Femur (tissue), 1 donor: ENCODE data around the gene RHOB.
"Not testable (repeated sequence)": the region's sequence is repeated elsewhere in the genome, so short reads cannot be mapped to it uniquely, and the experiment has no call there.

ENCODE experiments used
- DNase-seq: peaks from one replicate; pipeline ENCODE4 v3.0.0-alpha.2; 2017

The RHOB gene

DNA sequence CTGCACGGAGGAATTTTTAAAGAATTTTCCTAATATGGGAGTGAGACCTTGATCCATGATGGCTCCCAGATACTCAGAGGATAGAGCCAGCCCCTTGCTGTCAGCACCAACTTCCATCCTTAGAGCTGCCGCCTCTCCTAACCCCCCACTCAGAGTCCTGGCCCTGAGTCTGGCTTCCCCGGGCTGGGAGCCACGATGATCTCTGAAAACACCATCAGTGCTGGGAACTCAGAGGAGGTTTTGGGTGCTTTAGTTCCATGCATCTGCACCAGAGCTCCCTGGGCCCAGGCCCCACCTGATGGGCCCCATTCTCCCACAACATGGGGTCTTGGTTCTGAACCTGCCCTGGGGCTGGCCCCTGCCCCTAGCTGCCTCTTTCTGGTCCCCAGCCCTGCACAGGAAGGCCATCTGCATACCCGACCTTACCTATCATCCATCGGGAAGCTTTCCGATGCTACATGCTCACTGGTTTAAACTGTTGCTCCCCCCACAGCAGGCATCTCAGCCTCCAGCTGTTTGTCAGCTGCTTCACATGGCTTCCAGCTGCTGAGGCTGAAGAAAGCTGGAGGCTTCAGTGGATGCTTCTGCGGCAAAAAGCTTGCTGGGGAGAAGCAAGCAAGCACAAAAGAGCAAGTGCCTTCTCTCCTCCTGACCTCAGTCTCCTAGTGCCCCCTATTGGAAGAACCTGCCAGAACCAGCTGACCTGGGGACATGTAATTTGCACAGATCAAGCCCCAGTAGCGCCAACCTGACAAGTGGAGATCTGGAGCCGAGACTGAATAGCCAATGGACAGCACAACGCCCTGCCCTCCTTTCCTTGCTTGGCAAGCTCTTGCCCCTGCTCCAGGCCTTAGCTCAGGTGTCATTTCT lies 24.2 kb upstream of the RHOB start:
- DNase-seq: peak; percentile 74

DNA sequence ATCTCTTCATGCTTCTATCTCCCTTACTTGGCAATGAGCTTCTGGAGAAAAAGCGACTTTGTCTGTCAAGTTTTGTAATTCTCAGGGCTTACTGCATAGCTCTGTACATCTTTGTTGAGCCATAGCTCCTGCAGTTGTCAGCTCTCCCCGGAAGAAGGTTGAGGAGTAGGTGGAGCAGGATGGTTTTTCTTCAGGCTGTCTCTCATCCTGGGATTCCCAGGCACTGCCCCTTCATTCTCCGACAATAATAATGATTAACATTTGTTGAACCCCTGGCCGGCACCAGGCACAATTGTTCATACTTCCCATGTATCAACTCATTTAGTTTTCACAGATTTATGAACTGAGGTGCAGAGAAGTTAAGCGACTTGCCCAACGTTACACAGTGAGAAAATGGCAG lies 23.5 kb upstream of the RHOB start:
- DNase-seq: no peak

DNA sequence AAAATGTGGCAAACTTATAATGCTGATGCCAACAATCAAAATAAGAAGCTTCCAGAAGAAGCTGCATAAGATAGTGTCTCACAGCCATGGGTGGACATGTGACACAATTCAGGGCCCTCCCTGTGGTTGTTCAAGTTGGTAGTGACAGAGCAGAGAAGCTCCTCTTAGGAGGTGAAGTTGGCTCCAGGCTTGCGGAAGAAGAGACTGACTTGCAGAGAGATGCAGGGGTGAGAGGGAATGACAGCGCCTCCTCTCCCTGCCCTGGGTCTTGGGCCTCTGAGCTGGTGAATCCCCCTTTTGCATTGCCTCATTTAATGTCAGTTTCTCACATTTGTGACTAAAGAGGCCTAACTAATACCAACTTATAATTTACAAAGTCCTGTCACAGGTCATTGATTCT lies 23.0 kb upstream of the RHOB start:
- no peak for DNase-seq

DNA sequence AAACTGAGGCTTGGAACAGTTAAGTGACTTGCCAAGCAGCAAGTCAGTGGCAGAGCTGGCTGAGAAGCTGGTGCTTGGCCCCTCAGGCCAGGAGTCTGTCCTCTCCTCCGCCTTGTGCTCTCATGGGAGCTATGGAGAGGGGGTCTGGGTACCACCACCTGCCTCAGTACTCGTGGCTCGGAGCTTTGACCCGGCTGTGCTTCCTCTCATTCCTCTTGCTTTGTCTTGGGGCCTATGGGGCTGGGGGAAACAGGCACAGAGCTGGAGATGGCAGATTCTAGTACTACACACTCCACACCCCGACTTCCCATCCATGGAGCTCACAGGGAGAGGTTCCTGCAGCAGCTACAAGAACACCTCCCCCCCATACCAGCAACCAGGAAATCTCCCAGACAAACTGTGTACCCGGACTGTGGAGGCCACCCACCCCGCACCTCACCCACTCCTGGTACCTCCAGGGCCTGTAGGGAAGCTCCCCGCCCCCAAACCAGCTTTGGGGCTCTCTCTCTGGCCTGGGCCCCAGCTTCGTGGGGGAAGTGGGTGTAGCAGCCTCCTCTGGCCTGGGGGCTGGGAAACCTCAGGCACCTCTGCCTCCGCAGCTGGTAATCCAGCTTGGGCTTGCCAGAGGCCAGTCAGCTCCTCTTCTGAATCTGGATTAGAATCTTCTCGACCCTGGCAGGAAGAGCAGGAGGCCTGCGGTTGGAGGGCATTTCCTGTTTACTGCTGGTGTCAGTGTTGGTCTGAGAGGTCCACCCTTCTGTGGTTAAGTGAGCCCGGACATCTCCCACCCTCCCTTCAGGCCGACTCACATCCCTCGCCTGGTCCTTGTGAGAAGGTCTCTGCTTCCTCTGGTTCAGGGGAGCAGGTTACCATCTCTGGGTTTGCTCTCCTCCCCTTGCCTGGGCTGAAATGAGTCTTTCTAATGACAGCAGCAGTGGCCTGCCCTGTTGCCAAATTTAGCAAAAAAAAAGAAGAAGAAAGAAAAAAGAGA lies 22.3 kb upstream of the RHOB start:
- peak; percentile 77 for DNase-seq

DNA sequence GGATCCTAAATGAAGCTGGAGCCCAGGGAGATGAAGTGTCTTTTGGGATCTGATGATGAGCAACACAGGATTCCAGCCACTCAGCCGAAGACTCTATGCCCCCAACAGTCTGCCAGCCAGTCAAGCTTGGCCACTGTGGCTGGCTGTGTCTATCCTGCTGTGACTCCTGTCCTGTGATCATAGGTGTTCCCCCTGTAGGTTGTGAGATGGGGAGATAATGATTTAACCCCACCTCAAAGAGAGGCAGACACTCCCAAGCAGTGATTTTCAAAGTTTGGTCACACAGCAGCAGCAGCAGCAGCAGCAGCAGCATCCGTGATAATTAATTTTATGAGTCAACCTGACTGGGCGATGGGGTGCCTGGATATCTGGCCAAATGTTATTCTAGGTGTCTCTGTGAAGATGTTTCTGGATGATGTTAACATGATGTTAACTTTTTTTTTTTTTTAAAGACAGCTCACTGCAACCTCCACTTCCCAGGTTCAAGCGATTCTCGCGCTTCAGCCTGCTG lies 21.4 kb upstream of the RHOB start:
- no peak for DNase-seq

DNA sequence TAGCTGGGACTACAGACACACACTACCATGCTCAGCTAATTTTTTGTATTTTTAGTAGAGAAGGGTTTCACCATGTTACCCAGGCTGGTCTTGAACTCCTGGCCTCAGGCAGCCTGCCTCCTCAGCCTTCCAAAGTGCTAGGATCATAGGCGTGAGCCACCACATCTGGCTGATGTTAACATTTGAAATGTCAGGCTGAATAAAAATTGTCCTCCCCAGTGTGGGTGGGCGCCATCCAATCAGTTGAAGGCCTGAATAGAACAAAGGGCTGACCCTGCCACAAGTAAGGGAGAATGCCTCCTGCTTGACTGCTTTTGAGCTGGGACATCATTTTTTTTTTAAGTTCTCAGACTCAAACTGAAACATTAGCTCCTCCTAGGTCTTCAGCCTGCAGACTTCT lies 21.0 kb upstream of the RHOB start:
- no peak for DNase-seq

DNA sequence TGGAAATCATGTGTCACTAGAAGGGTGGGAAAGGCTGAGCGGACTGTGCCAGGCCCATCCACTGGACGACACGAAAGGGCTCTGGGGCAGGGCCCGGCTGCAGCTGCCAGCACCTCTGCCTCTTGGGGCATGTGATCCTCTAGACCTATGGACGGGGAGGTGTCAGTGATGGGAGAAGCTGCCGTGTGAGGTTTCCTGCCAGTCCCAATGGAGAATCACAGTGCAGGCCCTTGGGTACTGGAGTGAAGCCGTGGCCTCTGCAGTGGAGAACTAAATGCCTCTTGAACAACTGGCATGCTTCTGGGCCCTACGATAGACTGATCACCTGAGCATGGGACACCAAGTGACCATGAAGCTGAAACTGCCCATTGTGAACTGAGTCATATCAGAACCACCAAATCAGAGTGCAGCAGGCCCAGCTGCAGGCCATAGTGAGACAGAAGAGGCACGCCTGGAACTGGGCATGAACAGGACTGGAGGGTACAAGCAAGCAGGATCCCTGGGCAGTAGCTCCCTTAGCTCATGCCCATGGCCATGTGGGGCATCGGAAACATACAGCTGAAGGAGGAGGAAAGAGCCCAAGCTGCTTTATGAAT lies 18.8 kb upstream of the RHOB start:
- DNase-seq: no peak

DNA sequence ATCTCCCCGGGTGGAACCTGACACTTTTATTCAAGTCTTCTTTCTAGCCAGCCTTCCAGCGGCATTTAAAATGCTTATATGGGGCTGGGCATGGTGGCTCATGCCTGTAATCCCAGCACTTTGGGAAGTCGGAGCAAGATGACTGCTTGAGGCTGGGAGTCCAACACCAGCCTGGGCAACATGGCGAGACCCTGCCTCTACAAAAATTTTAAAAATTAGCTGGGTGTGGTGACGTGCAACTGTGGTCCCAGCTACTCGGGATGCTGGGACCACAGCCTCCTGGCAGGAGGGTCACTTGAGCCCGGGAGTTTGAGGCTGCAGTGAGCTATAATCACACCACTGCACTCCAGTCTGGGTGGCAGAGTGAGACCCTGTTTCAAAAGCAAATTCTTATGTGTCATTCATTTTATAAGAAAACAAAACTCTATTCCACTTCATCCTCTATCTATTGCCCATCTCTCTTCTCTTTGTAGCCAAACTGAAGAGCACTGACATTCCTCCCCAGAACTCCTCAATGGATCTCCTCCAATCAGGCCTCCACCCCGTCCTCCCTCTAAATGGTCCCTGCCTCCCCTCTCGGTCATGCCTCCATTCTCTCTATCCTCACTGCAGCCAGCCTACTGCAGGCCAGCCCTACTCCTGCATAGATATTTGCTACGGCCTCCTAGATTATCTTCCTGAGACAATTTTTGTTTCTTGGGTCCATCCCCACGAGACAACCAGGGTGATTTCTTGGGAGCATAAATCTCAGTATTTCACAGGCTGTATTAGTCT lies 18.0 kb upstream of the RHOB start:
- no peak for DNase-seq

DNA sequence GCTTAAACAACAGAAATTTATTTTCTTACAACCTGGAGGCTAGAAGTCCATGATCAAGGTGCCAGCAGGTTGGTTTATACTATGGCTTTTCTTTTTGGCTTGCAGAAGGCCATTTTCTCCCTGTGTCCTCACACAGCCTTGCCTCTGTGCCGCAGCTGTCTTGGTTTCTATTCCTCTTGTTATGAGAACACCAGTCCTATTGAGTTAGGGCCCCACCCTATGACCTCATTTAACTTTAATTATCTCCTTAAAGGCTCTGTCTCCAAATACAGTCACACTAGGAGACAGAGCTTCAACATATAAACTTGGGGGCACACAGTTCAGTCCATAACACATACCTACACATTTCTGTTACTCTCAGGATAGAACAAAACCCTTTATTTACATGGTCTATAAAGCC lies 17.3 kb upstream of the RHOB start:
- DNase-seq: no peak

DNA sequence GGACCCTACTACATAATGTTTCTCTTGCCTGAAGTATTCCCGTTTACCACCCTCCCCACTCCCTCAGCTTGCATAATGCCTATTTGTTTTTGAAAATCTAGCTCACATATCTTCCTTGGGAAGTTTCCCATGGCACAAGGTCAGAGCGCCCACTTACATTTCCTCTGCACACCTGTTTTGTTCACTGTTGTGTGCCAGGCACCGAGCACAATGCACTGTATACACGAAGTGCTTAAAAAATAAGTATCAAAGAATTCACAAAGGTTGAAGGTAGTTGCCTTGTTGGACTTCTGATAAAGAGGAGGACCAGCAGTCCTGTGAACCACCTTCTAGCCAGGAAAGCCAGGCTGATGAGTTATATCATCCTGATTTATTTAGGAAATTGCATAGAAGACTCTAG lies 16.8 kb upstream of the RHOB start:
- DNase-seq: no peak

DNA sequence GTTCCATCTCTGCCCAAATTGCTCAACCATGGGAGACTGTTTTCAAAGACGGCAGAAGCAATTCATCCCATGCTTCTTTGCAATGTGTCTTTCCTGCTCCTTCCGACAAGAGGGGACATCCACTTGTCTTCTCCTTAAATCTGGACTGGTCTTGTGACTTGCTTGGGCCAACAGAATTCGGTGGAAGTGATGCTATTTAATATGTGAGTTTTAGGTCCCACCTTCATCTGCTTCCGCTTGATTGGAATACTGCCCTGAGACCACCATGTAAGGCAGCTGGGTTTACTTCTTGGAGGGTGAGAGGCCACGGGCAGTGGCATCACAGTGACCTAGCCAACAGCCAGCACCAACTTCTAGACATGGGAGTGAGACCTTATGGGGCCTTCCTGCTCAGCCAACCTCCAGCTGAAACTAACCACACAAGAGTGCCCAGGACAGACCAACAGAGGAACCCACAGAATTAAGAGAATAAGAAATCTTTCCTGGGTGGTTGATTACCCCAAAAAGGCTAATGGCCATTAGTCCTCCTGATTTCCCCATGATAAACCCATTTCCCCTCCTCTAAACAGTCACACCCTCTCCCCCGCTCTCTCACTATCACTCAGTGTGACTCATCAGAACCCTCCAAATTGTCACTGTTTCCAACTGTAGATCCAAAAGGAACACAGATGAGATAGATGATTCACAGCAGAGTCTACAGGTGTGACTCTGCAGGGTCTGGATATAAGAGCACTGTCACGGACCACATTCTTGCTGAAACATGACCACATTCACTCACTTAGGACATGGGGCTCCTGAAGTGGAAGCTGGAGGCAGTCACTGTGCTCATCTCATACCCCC lies 16.2 kb upstream of the RHOB start:
- DNase-seq: no peak

DNA sequence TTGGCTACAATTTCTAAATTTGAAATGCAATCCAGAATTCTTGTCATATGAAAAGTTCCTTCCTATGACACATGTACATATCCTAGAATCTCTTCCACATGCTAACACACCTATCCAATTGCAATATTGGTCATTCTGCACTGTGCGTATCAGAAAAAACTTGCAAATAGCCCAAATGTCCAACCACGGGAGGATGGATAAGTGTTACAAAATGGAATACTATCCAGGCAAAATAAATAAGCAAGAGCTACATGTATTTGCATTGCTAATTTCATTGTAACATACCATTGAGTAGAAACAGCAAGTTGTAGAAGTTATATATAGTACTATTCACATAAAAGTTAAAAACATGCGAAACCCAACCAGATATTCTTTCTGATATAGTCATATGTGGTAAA lies 15.6 kb upstream of the RHOB start:
- DNase-seq: no peak

DNA sequence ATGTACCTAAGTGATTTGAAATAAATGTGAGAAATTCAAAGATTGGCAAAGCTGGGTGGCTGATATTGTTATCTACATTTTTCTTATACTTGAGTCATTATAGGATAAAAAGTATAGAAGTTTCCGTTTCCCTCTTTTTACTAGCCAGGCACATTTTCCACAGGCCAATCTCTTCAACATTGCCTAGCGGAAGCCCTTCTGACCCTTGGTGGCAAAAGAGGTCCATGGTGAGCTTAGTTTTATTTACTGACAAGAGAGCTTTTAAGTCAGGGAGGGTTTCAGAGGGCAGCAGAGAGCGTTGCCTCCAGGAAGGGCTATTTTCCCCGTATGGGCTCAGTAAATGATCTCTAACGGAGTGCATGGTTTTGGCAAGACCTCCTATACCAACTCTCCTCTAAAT lies 15.1 kb upstream of the RHOB start:
- no peak for DNase-seq

DNA sequence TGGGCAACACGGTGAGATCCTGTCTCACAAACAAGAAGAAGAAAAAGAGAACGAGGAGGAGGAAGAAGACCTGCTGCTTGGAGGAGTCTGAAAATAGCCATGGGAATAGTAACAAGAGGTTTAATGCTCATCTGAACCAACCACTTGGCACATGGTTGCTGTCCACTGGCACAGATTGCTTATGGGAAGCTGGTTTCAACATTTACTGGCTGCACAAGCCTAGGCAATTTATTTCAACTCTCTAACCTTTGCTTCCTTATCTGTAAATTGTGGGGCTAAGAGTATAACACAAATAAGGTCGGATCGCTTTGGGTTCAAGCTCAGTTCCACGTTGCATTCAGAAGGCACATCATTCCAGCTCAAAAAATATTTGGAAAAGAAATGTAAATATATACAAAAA lies 14.2 kb upstream of the RHOB start:
- no peak for DNase-seq

DNA sequence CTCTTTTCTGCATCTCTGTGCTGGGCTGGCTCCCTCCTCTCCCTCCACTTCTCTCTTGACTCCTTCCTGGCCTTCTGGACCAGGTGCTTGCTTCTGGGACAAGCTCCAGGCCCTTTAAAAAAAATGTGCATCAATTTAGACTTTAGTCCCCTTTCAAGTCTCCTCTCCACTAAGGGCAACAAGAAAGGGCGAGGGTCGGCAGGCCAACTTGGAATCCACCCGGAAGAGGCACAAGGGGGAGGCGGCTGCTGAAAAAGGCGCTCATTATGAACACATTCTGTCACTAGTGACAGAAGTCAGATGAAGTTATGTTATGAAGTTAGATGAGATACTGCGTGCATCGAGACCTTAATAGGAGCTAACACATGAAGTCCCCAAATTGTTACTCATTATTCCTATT lies 13.6 kb upstream of the RHOB start:
- no peak for DNase-seq

DNA sequence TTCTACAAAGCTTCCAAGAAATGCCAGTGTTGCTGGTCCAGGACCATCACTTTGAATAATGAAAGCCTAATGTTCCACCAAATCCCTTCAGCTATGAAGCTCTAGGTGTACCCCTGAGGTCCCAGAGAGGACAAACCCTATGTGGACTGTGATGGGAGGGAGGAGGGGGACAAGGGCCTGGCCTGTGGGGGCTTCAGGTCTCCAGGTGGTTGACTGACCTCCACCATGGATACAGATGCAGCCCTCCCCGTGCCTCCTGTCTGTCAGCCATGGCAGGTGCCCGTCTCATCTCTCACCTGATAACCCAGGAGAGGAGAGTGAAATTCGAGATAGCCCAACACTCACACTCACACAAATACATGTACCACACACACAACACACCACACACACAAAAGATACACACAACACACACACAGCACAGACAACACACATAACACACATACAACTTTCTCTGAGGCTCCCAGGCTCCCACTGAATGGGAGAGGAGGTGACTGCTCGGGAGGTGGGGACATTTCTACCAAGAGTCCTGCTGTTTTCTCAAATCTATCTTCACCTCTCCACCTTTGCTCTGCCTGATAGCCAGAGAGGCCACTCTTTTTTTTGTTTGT lies 12.8 kb upstream of the RHOB start:
- DNase-seq: no peak

DNA sequence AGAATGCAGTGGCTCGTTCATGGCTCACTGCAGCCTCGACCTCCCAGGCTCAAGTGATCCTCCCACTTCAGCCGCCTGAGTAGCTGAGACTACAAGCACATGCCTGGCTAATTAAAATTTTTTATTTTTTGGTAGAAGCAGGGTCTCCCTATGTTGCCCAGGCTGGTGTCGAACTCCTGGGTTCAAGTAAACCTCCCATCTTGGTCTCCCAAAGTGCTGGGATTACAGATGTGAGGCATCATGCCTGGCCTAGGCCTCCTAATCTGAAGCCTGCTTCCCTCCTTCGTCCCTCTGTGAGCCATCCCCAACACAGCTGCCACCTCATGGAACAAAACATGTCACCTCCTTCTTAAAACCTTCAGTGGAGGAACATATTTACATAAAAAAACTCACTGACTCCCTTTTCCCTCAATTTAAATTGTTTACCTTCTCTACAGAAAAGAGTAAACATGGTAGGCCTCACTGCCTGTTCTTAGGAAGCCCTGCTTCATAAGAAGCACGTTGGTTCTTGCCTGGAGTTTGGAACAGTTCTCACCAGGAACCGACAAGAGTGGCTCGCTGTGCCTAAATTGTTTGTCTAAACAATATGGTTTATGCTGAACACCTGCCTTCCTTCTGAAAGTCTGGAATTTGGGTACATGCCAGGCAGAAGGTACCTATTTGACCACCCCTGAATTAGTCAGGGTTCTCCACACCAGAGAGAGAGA lies 12.1 kb upstream of the RHOB start:
- DNase-seq: no peak

DNA sequence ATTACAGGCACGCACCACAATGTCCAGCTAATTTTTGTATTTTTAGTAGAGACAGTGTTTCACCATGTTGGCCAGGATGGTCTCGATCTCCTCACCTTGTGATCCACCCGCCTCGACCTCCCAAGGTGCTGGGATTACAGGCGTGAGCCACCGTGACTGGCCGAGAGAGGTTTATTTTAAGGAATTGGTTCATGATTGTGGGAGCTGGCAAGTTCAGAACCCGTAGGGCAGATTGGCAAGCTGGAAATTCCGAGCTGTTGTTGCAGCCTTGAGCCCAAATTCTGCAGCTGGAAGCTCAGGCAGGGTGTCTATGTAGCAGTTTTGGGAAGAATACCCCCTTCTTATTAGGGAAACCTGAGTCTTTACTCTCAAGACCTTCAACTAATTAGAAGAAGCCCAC lies 11.4 kb upstream of the RHOB start:
- not testable (repeated sequence) for DNase-seq

DNA sequence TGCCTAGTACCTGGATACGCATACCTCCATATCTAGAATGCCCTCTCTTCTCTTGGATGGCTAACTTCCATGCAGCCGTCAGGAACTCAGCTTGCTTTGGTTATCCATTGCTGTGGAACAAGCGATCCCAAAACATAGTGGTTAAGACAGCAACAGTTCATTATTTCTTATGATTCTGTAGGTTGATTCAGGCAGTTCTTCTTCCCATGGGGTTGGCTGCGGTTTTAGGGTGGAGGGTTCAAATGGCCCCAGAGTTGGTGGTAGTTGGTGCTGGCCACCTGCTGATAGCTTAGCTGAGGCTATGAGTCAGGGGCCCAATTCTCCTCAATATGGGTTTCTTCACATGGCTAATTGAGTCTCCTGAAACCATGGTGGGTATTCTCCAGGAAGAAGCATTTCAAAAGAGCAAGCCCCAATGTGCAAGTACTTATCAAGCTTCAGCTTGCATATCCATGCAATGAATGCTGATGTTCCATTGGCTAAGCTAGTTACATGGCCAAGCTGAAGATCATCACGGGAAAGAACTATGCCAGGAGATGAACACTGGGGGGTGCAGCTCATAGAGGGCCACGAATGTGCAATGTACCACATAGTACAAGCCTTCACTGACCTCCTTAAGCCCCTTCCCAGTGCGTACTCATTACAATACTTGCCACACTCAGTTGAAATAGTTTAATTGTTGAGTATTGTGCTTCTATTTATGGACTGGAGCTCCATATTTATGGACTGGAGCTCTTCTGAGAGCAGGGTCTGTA lies 10.0 kb upstream of the RHOB start:
- DNase-seq: no peak
